Stimulated activated CD8-positive, alpha-beta memory T cell treated with anti-CD3 and anti-CD28 coated beads, Interleukin-7, amount 100 ng/mL, for 24 hours (primary cell): ENCODE data around the gene PPP6R3.
"Not testable (repeated sequence)": the region's sequence is repeated elsewhere in the genome, so short reads cannot be mapped to it uniquely, and the experiment has no call there.

Source experiments
- DNase-seq: peaks from one replicate; pipeline ENCODE4 v3.0.0-alpha.2; 2020; ENCODE audit warnings: low read depth

PPP6R3 gene

DNA sequence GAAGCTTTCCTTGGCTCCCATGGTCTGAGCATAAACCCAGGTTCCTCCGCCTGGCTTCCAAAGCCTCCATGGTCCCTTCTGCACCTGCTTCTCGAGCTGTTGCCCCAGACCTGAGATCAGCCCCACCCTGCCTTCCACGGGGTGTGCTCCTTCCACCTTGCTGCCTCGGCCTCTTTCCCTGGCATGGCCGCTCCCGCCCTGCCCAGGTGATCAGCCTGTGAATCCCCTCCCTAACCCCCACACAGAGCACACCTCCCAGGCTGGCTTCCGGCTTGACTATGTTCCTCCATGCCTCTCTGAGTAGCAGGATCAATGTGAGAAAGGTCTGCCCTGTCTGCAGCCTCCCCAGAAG lies 2.7 kb upstream of the PPP6R3 start:
- DNase-seq: no peak

DNA sequence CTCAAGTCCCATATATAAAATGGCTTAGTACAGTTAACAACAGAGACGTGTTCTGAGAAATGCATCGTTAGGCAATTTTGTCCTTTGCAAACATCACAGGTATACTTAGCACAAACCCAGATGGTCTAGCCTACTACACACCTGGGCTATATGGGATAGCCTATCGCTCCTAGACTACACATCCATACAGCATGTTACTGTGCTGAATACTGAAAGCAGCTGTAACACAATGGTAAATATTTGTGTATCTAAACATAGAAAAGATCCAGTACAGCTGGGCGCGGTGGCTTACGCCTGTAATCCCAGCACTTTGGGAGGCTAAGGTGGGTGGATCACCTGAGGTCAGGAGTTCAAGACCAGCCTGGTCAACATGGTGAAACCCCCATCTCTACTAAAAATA lies 2.2 kb upstream of the PPP6R3 start:
- not testable (repeated sequence) for DNase-seq

- peak; percentile 93 for DNase-seq
Measured at GRCh38 chr11:68459886-68460740, 439 bp upstream of the PPP6R3 start.

- no peak for DNase-seq
Measured at GRCh38 chr11:68461575-68461917, 994 bp downstream of the PPP6R3 start.

DNA sequence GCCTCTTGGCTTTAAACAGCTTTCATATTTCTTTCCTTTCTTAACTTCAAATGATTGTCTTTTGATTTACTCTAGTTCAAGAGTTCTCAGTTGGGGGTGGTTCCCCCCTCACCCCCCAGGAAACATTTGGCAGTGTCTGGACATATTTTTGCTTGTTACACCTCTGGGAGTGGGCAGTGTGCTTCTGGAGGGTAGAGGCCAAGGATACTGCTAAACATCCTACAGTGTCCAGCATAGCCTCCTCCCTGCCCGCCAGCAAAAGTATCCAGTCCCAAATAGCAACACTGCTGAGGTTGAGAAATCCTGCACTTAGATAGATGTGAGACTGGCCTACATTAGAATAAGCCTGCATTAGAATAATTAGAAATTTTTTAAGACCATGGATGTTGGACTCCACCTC lies 3.2 kb downstream of the PPP6R3 start:
- no peak for DNase-seq

GRCh38 chr11:68467201-68467834 lies 6.8 kb downstream of the PPP6R3 start:
- DNase-seq: no peak

- DNase-seq: no peak
Measured at GRCh38 chr11:68468217-68468828, 7.8 kb downstream of the PPP6R3 start.

GRCh38 chr11:68469122-68469521 lies 8.6 kb downstream of the PPP6R3 start:
- no peak for DNase-seq

GRCh38 chr11:68469642-68470041 lies 9.1 kb downstream of the PPP6R3 start:
- no peak for DNase-seq

- DNase-seq: no peak
Measured at GRCh38 chr11:68470304-68470811, 9.8 kb downstream of the PPP6R3 start.

DNA sequence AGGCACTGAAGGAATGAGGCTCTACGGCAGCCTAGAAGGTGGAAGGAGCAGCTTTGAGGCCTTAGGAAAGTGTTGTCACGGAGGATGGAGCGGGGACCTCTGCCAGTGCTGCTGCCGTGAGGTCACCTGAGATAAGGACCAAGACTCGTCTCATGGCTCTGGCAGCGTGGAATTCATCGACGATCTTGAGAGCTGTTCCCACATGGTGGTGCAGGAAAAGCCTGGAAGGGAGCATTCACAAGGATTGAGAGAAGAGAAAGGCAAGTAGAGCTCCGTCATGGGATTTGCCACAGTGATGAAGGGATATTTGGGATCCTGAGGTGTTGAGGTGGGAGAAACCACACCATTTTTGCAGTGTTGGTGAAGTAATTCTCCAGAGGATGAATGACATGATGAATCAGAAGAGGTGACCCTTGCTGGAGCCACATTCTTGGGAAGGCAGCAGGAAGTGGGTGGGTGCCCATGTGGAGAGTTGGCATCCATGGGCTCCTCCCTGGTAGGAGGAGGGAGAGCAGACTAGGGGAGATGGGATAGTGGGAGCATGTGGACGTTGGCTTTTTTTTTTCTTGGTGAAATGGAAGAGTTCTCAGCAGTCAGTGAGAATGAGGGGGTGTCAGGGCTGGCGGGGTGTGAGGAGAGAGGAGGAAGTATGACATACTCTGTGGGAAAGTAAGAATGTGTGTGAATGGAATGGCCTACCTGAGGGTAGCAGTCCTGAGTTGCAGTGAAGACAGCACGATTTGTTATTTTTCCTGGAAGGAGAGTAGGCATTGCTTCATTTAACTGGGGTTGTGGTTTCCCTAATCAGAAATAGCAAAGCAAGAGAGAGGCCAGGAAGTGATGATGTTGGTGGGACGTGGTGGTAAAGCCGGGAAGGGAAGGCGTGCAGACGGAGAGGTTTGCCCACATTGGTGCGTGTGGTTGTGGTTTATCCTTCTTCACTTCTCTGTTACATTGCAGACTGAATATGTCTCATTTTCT lies 11.1 kb downstream of the PPP6R3 start:
- peak; percentile 22 for DNase-seq

DNA sequence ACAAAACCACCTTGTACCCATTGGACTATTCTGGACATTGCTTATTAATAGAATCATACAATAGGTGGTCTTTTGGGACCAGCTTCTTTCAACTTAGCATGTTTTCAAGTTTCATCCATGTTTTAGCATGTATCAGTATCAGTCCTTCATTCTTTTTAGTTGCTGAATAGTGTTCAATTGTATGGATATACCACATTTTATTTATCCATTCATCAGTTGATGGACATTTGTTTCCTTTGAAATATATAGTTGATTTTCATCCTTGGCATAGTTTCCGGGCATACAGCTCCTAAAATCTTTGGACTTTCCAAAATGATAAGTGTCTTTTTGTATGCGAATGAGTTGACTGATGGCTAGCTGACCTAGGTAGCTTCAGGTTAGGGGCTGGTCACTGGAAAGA lies 12.2 kb downstream of the PPP6R3 start:
- no peak for DNase-seq

GRCh38 chr11:68473693-68474092 lies 13.1 kb downstream of the PPP6R3 start:
- no peak for DNase-seq

DNA sequence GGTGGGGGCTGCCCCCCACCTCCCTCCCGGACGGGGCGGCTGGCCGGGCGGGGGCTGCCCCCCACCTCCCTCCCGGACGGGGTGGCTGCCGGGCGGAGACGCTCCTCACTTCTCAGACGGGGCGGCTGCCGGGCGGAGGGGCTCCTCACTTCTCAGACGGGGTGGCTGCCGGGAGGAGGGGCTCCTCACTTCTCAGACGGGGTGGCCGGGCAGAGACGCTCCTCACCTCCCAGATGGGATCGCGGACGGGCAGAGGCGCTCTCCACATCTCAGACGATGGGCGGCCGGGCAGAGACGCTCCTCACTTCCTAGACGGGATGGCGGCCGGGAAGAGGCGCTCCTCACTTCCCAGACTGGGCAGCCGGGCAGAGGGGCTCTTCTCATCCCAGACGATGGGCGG lies 15.1 kb downstream of the PPP6R3 start:
- not testable (repeated sequence) for DNase-seq

DNA sequence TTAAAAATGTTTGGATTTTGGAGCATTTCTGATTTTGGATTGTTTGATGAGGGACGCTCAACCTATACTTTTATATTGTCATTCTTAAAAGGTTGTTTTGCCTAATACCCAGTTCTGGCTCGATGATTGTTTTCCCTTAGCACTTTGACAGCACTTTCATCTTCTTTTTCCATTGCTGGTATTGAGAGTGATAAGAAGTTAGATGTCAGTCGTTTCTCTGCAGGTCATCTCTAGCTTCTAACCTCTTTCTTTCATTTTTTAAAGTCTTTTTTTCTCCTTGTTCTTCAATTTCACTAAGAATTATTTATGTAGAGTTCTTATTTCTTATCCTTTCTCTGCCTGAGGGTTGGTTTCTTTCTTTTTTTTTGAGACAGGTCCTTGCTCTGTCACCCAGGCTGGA lies 18.8 kb downstream of the PPP6R3 start:
- DNase-seq: no peak

DNA sequence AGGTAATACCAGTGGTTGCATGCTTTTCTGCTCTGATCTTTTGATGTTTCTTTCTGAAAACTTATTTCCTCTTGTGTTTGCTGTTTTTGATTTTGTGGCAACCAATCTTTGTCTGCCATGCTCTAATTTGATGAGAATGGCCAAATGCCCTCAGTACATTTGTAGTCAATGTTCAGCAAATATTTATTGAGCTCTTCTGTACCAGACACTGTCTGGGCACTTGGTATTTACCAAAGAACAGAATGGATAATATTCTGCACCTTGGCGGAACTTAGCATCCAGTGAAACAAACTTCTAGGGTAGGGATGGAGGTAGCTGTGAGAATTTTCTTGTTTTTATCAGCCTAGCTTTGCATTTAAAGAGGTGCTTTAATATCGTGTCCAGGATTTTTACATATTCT lies 19.6 kb downstream of the PPP6R3 start:
- DNase-seq: no peak

- no peak for DNase-seq
Measured at GRCh38 chr11:68480852-68481510, 20.4 kb downstream of the PPP6R3 start.

DNA sequence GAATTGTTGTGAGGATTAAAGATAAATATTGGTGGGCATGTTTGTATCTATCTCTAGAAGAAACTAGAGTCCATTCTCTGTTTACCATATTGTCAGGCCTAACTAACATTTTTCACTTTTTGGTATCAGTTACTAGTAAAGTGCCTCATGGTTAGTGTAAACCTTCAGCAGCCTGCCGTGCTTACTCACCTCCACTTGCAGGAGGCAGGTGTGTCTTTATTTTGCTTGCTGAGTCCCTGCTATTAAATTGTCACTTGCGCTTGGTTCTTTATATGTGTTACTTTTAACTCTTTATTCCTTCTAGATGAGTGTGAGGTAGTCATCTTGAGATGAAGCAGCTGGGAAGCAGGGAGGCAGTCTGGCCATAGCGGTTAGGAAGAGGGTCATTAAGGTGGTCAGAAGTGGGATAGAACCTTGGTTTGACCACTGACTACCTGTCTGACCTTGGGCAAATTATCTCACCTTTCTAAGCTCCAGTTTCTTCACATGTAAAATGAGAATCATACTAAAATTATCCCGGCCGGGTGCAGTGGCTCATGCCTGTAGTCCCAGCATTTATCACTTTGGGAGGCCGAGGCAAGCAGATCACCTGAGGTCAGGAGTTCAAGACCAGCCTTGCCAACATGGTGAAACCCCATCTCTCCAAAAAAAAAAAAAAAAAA lies 21.2 kb downstream of the PPP6R3 start:
- DNase-seq: no peak

DNA sequence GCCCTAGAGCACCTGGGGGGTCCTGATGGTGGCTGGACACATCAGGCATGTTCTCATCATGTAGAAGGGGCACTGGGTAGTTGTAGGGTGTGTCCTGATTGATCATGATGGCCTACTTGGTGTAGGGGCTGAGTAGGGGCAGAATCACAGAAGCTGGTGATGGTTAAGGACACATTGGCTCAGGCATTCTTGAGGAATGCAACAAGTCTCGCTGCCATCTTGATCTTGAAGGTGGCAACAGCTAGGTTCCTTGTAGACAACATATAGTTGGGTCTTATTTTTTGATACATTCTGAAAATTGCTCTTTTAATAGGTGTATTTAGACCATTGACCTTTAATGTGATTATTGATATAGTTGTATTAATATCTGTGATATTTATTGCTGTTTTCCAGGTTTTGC lies 28.1 kb downstream of the PPP6R3 start:
- no peak for DNase-seq

- no peak for DNase-seq
Measured at GRCh38 chr11:68495220-68495729, 34.7 kb downstream of the PPP6R3 start.

GRCh38 chr11:68495872-68496271 lies 35.3 kb downstream of the PPP6R3 start:
- no peak for DNase-seq
